ENCODE results near the gene STARD7. TPM values are rescaled to one million over a fixed set of nuclear protein-coding genes. Genes with fewer than 3 reads are reported as not detected.

Gene STARD7
- total and polyA plus RNA-seq, 2 donors from 2014 or later = 96.6 to 112 TPM

GRCh38 chr2:96140941-96141623 lies 67.5 kb downstream of the STARD7 start:
- H3K36me3 ChIP-seq (ENCODE audit: control insufficient read depth in 2 of 3, insufficient read depth in 3 of 3, low read length in 3 of 3) = no peaks in the 10 kb centered on the region
- DNase-seq = peak in 2 of 5 donors; percentile 24 to 55
- H3K27me3 ChIP-seq (ENCODE audit: control insufficient read depth, insufficient read depth, low read length) = no peaks in the 10 kb centered on the region
- no peak overlapping the region for H3K27ac ChIP-seq (ENCODE audit: low read depth in 2 of 2, low read length in 2 of 2)
- no peaks in the 10 kb centered on the region for H3K9me3 ChIP-seq (ENCODE audit: control insufficient read depth in 2 of 3, insufficient read depth in 1 of 3, low read length in 3 of 3)
- no peak overlapping the region for H3K4me3 ChIP-seq (ENCODE audit: low read length in 3 of 3)
- peaks cover 0 to 4% (median 1%) of the 10 kb centered on the region in 3 donors for H3K4me1 ChIP-seq (ENCODE audit: control insufficient read depth in 2 of 3, insufficient read depth in 2 of 3, low read depth in 1 of 3, low read length in 3 of 3)
- intact Hi-C loops (cut with DNase I) = no loop called here
- no peak for FAIRE-seq
- TF ChIP-seq CTCF (IDR thresholded peaks at IDR 0.05; ENCODE audit: borderline replicate concordance, extremely low read depth, insufficient read depth) = no peak
- H3K9ac ChIP-seq (ENCODE audit: low read length in 3 of 3) = no peak overlapping the region

GRCh38 chr2:96139181-96139758 lies 69.4 kb downstream of the STARD7 start:
- DNase-seq (peak in 1 of 5 donors; percentile 52), FAIRE-seq (no peak)
- no peak for TF ChIP-seq CTCF (IDR thresholded peaks at IDR 0.05; ENCODE audit: borderline replicate concordance, extremely low read depth, insufficient read depth)
- Histone ChIP-seq H3K4me3 (ENCODE audit: low read length in 3 of 3) (no peak overlapping the region), H3K9ac (ENCODE audit: low read length in 3 of 3) (no peak overlapping the region), H3K4me1 (ENCODE audit: control insufficient read depth in 2 of 3, insufficient read depth in 2 of 3, low read depth in 1 of 3, low read length in 3 of 3) (no peaks in the 10 kb centered on the region), H3K27ac (ENCODE audit: low read depth in 2 of 2, low read length in 2 of 2) (no peak overlapping the region), H3K27me3 (ENCODE audit: control insufficient read depth, insufficient read depth, low read length) (no peaks in the 10 kb centered on the region), H3K36me3 (ENCODE audit: control insufficient read depth in 2 of 3, insufficient read depth in 3 of 3, low read length in 3 of 3) (no peaks in the 10 kb centered on the region), H3K9me3 (ENCODE audit: control insufficient read depth in 2 of 3, insufficient read depth in 1 of 3, low read length in 3 of 3) (no peaks in the 10 kb centered on the region)
- intact Hi-C loops (cut with DNase I) = no loop called here

- peak; percentile 76 to 88 (median 84) for DNase-seq
- Histone ChIP-seq H3K27me3 (ENCODE audit: control insufficient read depth, insufficient read depth, low read length) (no peaks in the 10 kb centered on the region), H3K27ac (ENCODE audit: low read depth in 2 of 2, low read length in 2 of 2) (no peak within 1 kb of the TSS), H3K4me3 (ENCODE audit: low read length in 3 of 3) (no peak within 1 kb of the TSS), H3K9me3 (ENCODE audit: control insufficient read depth in 2 of 3, insufficient read depth in 1 of 3, low read length in 3 of 3) (no peaks in the 10 kb centered on the region), H3K4me1 (ENCODE audit: control insufficient read depth in 2 of 3, insufficient read depth in 2 of 3, low read depth in 1 of 3, low read length in 3 of 3) (no peaks in the 10 kb centered on the region), H3K9ac (ENCODE audit: low read length in 3 of 3) (no peak within 1 kb of the TSS), H3K36me3 (ENCODE audit: control insufficient read depth in 2 of 3, insufficient read depth in 3 of 3, low read length in 3 of 3) (no peaks in the 10 kb centered on the region)
- no peak for TF ChIP-seq CTCF (IDR thresholded peaks at IDR 0.05; ENCODE audit: borderline replicate concordance, extremely low read depth, insufficient read depth)
- intact Hi-C loops (cut with DNase I) = no loop called here
- FAIRE-seq = no peak
Measured at GRCh38 chr2:96138179-96139145, 70.2 kb downstream of the STARD7 start, which contains the start of gene ASTL. ASTL (minus strand) TSS chr2:96138502; CDS start chr2:96138436, 66 bp downstream.

Measured in kidney (tissue), 14 donors.